ENCODE data around the gene MED15.
A peak's percentile ranks its signal among the peaks of the same experiment; 100 is the strongest.
"Not testable (repeated sequence)": the region's sequence is repeated elsewhere in the genome, so short reads cannot be mapped to it uniquely, and the experiment has no call there.

Gene MED15
- 58.0 to 150 reads per million in 2 experiments for total RNA-seq

DNA sequence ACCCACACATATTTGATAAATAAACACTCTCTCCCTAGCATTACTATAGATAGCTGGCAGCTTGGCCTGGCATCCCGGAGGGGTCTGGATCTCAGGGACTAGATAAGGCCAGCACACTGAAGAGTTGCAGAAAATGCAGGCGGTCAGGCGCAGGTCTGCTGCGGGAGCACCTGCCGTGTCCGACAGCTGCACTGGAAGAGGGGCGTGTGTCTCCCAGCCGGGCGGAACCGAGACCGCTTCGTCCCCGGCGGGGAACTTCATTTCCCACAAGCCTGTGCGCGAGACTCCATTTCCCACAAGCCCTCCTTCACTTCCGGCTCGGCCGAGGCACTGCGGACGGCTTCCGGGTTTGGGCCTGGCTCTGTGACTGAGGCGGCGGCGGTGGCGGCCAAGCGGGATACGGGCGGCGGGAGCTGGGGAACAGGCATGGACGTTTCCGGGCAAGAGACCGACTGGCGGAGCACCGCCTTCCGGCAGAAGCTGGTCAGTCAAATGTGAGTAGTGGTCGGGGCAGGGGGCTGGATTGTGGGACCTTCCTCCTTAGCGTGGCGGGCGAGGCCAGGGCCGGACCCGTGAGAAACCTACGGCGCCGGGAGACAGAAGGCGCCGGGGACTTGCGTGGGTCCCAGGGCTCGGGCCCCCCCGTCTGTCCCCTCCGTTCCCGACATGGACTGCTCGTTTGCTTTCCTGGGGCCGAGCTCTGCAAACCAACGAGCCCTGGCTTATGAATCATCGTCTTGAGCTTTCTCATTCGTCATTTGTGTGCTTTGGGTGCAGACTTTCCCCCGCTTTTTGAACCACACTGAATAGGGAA, at the start of gene MED15:
Gene MED15 (plus strand): TSS at position 358 of the 814 bp plus-strand sequence. CDS start 69 bp downstream, at position 427.
- peak; percentile 80 for DNase-seq (ENCODE audit: low read depth)

- no peak for DNase-seq (ENCODE audit: low read depth)
Observed at GRCh38 chr22:20458530-20459151, 48.8 kb upstream of the MED15 start.

GRCh38 chr22:20459152-20459542, 48.3 kb upstream of the MED15 start:
- DNase-seq (ENCODE audit: low read depth): no peak

DNA sequence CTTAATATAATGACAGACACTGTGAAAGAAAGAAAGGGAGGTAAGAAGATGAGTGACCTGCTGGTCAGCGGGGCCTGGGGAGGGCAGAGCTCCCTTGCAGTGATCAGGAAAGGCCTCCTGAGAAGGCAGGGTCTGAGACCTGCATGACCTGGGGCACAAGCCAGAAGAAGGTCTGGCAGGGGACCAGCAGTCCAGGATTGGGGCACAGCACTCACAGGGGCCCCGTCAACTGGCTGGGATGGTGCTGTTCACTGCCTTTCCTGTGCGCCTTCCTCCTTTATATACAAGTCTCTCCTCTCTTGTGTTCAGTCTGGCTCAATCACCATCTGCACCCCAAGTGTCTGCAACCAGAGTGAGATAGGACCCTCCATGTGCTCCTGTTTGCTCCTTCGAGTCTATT, 47.5 kb upstream of the MED15 start:
- DNase-seq (ENCODE audit: low read depth): no peak

- DNase-seq (ENCODE audit: low read depth): no peak
Observed at GRCh38 chr22:20463324-20464095, 43.9 kb upstream of the MED15 start.

DNA sequence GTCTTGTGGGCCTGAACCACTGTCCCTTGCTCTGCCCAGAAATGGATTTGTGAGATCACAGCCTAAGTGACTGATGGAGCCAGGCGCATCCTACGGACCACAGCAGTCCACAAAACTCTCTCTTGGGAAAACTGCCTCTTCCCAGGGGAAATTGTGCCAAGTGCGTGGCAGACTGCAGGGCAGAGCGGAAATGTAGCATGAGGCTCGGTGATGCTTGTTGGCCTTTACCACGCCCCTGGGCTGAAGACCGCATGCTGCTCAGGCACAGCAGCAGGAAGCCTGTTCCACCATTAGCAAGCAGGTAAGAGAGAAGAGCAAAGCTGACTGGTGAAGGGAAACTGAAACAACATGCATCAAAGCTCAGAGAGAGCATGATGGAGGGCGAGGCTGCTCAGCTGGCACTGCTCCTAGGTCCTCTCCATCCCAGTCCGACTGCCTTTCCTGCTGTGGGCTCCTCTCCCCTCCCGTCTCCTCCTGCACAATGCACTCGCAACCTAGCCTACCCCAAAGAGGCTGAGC, 43.3 kb upstream of the MED15 start:
- peak; percentile 32 for DNase-seq (ENCODE audit: low read depth)

DNA sequence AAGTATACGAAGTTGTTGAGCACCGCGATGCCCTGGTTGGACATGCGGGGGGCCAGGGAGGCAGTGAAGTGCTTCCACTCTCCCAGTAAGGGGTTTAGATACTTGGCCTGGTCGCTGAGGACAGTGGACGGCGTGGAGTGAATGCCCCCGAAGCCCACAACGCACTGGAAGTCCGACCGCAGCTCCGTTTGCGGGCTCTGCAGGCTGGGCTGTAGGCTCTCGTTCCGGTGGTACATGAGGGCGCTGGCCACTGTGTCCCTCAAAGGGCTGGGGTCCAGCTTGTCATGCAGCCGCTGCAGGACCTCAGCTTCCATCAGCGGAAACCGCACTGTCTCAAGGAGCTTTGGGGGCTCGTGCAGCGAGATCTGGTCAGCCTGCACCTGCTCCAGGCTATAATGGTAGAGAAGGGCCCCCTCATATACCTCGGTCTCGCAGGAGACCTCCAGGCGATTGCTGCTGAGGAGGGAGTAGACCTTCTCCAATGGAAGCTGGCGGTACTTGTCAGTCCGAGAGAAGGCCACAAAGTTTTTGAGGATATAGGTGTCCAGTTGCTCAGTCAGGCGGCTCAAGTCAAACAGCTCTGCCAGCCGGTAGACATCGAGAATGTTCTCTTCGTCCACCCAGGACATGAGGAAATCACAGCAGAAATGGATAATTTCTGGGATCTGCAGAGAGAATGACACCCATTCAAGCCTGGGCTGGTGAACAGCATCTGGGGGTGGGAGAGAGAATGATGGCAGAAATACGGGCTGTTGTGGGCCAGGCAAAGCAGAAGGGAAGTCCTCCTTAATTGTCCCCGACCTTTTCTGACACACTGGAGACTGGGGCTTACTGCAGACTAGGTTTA, 42.3 kb upstream of the MED15 start:
- no peak for DNase-seq (ENCODE audit: low read depth)

- no peak for DNase-seq (ENCODE audit: low read depth)
Observed at GRCh38 chr22:20465759-20466077, 41.7 kb upstream of the MED15 start.

GRCh38 chr22:20466659-20467379, 40.6 kb upstream of the MED15 start:
- no peak for DNase-seq (ENCODE audit: low read depth)

DNA sequence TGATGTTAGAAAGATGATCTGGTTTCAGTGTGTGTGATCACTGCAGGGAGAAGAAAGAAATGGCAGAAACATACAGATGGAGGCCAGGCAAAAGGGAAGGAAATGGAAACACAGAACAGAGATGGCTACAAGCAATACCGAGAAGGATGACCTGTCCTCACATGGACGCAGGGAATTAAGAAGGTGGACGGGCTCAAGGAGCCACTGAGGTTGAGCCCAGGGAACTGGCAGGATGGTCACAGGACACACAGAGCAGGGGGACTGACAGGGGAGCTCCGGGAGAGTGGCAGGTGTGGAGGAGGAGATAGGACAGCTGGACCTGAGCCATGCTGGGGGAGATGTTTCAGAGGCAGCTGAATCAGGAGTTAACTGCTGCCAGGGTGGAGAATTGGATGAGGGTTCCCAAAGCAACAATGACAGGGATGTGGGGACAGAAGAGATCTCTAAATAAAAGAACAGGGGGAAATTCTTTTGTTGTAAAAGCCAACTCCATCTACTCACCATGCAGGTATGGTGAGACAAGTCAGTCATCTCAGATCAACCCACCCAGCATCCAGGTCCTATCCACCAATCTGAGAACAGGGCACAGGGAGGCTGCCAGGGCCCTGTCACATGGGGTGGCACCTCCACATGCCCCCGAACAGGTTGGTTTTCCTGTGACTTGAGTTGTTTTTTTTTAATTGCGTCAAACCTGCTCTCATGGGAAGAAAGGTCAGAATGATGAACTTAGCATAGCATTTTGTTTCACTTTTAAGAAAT, 38.1 kb upstream of the MED15 start:
- no peak for DNase-seq (ENCODE audit: low read depth)

GRCh38 chr22:20470525-20470924, 36.9 kb upstream of the MED15 start:
- not testable (repeated sequence) for DNase-seq (ENCODE audit: low read depth)

DNA sequence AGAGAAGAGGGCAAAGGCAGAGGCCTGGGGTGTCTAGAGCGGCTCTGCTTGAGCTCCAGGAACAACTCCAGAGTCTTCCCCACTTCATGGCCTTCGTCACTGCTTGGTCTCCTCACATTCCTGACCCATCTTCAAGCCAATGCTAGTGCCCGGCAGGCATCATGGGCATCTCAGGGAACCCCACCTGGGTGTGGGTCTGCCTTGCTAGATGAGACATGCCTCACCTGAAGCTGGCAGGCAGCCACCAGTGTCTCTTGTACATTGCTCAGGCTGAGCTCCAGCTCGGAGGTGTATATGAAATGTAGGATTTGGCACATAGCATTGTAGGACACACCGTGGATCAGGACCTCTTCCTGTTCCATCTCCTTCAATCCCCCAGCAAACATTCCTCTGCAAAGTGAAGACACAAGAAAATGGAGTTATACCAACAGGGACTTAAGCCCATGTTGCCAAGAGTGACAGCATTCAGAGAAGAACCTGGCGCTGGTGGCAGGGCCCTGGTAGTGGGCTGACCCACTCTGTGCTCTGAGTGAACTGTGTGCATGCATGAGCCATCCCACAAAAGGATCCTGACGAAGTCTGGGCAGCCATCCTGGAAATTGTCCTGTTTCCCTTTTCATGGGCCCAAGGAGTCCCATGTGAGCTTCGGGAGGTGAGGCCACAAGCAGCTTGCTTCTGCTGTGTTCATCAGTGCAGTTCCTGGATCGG, 36.1 kb upstream of the MED15 start:
- no peak for DNase-seq (ENCODE audit: low read depth)

- DNase-seq (ENCODE audit: low read depth): no peak
Observed at GRCh38 chr22:20472629-20473442, 34.6 kb upstream of the MED15 start.

GRCh38 chr22:20475115-20475436, 32.3 kb upstream of the MED15 start:
- DNase-seq (ENCODE audit: low read depth): no peak

GRCh38 chr22:20475569-20475968, 31.8 kb upstream of the MED15 start:
- not testable (repeated sequence) for DNase-seq (ENCODE audit: low read depth)

DNA sequence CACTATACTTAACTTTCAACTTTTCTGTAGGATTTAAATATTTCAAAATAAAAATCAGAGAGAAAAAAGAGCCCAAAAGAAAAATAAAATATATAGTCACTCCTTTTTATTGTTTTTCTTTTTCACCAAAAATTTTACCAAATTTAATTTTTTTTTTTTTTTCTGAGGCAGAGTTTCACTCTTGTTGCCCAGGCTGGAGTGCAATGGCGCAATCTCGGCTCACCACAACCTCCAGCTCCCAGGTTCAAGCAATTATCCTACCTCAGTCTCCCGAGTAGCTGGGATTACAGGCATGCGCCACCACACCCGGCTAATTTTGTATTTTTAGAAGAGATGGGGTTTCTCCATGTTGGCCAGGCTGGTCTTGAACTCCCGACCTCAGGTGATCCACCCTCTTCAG, 29.4 kb upstream of the MED15 start:
- DNase-seq (ENCODE audit: low read depth): not testable (repeated sequence)

GRCh38 chr22:20479612-20480196, 27.7 kb upstream of the MED15 start:
- DNase-seq (ENCODE audit: low read depth): no peak

GRCh38 chr22:20483143-20483506, 24.3 kb upstream of the MED15 start:
- not testable (repeated sequence) for DNase-seq (ENCODE audit: low read depth)

- DNase-seq (ENCODE audit: low read depth): no peak
Observed at GRCh38 chr22:20483771-20484170, 23.6 kb upstream of the MED15 start.
